ENCODE results near the gene SDF4.

Gene SDF4, protein sequence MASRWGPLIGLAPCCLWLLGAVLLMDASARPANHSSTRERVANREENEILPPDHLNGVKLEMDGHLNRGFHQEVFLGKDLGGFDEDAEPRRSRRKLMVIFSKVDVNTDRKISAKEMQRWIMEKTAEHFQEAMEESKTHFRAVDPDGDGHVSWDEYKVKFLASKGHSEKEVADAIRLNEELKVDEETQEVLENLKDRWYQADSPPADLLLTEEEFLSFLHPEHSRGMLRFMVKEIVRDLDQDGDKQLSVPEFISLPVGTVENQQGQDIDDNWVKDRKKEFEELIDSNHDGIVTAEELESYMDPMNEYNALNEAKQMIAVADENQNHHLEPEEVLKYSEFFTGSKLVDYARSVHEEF

DNA sequence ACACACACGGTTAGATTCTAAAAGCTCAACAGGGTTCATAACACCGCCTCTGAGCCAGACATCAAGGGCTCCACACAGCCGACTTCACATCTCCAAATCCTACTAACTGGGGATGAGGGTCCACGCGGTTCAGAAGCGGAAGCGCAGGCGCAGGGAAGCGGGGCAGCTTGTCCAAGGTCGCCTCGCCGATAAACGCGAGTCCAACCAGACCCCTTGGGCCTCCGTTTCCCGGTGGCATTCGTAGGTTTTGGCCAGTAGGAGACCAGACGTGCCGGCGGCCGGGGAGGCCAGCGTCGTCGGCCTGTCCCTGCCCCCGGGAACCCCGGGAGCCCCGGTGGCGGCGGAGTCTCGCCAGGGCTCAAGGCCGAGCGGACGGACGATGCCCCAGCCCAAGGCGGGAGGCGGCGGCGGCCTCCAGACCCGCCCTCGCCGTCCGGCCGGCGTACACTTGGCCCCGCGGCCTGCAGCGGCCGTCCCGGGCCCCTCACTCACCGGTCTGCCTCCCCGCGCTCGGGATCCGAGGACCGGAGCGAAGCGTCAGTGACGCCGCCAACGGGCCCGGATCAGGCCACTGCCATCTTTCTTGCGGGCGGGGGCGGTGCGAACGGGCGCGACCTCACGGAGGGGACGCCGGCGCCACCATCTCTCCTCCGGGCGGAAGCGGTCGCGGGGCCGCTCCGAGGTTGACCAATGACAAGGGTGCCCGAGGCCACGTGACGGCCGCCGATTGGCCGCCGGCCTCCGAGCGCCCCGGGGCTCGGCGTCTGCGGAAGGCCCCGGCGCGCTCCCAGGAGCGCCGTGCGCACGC lies at the start of gene SDF4:
Gene SDF4, minus strand, starts transcription at position 602 of the 808 bp plus-strand sequence. CDS start 3,229 bp downstream, outside the sequence.
- peak; percentile 96 for DNase-seq (ENCODE audit: low spot score)

DNA sequence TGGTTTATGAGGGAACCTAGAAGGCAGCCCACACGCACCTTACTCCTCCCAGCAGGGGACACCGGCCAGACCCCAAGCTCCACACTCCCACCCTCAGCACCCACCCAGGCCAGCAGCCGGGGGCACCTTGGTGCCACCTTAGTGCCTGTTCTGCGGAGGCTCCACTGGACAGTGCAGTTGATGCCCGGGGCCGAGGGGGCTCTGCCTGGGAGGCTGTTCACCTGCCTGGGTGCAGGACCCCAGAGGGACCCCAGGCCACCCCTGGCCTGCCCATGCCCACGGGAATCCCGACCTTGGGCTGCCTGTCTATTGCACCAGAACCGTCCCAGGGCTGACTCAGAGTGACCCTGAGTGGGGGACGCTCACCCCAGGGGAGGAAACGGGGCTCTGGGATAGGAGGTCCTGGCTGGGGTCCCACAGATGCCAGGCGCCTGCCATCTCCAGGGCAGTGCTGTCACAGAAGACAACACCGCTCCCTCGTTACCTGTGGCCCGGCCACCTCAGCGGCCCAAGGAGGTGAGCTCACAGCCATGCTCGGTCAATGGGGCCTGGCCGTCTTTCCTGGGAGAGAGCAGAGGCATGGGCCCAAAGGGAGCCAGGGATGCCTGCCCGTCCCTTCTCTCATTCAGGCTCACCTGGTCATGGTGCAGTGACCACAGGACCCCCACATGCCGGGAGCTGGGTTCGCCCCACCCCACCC lies 49.1 kb upstream of the SDF4 start:
- DNase-seq (ENCODE audit: low spot score): no peak

DNA sequence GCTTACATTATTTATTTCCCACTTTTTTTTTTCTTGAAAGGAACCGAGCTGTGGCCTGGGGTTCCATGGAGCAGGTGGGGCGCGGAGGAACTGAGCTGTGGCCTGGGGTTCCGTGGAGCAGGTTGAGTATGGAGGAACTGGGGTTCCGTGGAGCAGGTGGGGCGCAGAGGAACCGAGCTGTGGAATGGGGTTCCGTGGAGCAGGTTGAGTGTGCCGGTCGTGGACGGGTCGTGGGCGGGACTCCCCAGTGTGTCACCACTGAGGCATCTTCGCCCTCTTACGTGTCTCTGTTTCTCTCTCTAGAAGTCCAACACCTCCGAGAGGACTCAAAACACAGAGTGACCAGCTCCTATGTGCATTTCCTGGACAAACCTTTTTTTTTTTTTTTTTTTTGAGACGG lies 47.2 kb upstream of the SDF4 start:
- DNase-seq (ENCODE audit: low spot score): no peak

DNA sequence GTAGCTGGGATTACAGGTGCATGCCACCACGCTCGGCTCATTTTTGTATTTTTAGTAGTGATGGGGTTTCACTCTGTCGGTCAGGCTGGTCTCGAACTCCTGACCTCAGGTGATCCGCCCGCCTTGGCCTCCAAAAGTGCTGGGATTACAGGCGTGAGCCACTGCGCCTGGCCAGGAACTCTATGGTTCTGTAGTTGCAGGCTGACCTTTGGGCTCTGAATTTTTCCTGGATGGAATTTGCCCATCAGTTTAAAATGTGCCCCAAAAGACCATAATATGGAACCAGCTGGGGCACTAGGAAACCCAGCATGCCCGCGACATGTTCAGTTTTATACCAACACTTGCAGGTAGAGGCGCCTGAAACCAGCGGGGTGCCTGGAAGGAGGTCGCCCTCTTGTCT lies 46.8 kb upstream of the SDF4 start:
- no peak for DNase-seq (ENCODE audit: low spot score)

DNA sequence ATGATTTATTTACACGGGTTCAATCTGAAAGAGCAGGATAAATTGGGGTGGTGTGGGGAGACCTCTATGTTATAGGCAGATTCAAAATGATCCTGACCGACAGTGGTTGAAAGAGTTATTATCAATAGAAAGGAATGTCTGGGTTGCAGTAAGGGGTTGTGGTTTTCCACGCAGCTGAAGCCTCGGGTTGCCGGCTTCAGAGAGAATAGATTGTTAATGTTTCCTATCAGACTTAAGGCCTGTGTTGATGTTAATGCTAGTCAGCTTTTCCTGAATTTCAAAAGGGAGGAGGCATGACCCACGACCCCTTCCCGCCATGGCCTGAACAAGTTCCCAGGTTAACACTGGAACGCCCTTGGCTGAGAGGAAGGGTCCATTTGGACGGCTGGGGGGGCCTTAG lies 44.0 kb upstream of the SDF4 start:
- no peak for DNase-seq (ENCODE audit: low spot score)

DNA sequence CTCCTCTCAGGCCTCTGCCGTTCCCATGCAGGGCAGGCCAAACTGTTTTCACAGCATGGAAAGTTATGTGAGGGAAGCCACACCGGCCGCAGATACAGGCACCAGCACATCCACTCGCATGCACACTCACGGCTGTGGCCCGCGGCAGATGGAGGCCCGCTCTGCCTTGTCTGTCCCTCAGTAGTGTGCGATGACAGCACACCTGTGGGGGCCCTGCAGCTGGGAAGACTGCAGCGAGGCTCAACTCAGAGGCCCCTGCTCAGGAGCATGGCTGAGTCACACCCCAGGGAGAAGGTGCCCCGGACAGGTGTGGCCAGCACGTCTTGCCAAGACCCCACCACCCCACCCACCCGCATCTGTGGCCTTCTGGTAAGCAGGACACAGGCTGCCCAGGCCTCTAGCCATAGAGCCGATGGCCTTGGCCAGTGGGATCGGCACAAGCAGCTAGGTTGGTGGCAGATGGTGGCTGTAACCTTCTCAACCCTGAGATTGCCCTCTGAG lies 43.2 kb upstream of the SDF4 start:
- DNase-seq (ENCODE audit: low spot score): no peak

DNA sequence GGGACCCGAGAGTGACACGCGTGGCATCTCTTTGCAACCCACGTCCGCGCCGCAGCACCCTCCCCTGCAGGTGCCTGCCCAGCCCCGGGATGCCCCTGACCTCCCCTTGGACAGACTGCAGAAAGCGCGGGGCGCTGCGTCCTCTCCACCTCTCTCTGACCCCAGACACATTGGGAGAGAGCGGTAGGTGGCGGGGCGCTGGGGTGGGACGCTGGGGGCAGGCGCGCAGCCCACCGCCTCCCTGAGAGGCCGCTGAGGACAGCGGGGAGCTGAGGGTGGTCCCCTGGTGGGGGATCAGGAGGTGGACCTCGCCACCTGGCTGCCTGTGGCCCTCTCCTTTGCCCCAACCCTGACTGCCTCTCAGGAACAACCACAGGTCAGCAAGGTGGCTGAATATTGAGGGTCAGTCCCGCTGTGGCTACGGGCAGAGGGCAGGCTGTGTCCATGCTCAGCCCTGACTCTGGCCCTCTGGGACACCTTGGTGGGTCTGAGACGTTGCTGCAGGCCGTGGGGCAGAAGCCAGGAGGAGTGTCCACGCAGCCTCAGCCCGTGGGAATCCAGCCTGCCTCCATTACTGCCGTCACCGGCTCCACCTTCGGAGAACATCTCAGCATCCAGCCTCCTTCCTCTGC lies 42.6 kb upstream of the SDF4 start:
- DNase-seq (ENCODE audit: low spot score): no peak

DNA sequence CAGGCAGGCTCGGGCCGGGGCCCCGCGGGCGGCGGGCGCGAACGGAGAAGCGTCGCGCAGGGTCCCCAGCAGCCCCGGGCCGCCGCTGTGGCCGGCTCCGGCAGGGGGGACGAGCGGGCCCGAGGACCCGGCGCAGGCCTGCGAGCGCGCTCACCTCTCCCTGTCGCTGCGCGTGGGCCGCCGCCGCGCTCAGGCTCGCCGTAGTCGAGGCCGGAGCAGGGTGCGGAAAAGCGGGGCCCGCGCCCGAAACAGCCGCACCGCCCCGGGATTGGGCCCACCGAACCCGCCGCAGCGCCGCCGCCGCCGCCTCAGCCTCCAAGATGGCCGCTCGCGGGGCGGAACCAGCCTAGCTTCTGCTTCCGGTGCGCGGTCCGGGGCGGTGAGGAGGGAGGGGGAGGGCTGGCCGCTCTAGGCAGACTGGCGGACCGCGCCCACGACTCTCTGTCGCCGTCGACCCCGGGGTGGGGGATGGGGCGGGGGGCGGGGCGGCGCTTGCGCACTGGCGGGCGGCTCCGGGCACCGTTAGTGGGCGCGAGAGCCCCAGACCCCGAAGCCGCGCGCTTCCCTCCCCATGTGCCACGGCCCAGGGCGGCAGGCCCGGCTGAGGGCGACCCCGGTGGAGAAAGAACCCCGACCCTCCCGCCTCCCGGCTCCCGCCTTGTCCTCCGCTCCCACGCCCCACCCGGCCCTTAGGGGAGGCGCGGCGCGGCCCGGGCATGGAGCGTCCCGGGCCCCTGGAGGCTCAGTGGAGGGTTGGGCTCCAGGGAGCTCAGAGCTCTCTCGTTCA lies 41.9 kb upstream of the SDF4 start, which contains the start of gene UBE2J2:
Gene UBE2J2, minus strand, starts transcription at position 343 of the 787 bp plus-strand sequence. CDS start 5,862 bp downstream, outside the sequence.
- peak; percentile 92 for DNase-seq (ENCODE audit: low spot score)

DNA sequence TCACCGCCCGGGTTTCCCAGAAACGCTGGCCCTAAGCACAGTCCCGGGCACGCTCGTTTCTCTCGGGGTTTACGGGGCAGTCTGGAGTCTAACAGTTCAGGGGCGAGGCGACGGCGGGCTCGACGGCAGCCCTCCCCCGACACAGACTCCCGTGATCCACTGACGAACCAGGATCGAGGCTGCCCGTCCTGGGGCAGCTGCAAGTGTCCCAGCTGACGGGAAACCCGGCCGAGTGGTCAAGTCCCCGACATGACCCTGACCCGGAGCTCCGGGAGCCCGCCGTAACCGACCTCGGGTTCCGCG lies 41.4 kb upstream of the SDF4 start:
- DNase-seq (ENCODE audit: low spot score): no peak

DNA sequence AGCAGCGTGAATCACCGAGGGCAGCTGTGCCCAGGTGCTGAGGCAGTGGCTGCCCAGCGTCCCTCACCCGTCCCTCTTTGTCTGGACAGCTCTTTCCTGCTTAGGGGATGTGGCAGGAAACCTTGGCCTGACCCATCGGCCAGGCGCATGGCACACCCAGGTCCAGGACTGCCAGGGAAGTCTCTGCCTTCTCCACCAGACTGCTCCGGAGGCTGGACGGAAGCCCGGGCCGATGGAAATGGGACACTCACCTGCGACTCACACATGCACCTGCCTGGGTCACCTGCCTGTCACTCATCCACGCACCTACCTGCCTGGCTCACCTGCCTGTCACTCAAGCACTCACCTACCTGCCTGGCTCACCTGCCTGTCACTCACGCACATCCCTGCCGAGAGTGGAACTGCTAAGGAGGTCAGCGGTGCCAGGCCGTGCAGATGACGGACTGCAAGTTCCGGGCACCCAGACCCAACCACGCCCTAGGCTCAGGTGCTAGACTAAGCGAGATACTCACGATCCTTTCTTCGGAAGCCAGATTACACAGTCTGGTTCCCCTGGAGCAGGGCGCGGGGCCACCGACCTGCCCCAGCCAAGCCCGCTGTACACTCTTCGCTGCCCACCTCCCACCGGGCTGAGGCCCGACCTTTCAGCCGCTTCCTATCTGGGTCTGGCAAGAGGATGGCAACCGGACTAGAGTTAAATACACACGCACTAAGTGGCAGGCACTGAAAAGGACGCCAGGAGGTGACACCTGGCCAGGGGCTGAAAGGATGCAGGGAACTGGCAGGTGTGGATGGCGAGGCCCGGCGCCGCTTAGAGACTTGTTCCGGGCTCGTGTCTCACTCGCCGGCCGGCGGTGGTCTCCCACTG lies 40.8 kb upstream of the SDF4 start:
- no peak for DNase-seq (ENCODE audit: low spot score)

DNA sequence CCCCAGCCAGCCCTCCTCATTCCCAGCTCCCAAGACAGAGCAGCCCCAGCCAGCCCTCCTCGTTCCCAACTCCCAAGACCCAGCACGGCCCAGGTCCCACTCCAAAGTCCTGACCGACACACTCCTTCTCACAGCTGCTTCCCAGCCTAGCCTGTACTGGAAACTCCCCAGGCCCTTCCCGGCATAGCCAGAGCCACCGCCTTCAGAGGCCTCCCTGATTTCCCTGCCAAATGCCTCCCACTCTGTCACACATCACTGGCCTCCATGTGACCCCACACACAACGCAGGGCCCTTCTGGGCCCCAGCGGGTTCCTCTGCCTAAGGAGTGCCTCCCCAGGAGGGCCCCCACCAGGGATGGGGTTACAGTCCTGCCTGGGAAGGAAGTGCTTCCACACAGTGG lies 39.0 kb upstream of the SDF4 start:
- no peak for DNase-seq (ENCODE audit: low spot score)

DNA sequence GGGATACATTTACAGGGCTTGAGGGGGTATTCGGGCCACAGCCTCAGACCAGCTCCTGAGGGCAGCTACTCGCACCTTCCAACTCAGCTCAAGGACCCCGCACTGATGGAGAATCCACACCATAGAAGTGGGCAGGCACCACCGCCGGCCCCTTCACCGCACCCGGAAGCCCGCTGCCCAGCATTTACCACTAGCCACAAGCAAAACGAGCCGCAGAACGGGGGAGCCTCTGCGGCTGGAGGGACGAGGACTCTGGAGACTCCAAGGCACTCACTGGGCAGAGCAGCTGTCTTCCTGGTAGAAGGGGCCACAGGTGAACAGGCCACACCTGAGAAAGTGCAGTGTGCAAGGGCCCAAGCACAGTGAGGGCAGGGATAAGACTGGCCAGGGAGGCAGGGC lies 36.5 kb upstream of the SDF4 start:
- no peak for DNase-seq (ENCODE audit: low spot score)

DNA sequence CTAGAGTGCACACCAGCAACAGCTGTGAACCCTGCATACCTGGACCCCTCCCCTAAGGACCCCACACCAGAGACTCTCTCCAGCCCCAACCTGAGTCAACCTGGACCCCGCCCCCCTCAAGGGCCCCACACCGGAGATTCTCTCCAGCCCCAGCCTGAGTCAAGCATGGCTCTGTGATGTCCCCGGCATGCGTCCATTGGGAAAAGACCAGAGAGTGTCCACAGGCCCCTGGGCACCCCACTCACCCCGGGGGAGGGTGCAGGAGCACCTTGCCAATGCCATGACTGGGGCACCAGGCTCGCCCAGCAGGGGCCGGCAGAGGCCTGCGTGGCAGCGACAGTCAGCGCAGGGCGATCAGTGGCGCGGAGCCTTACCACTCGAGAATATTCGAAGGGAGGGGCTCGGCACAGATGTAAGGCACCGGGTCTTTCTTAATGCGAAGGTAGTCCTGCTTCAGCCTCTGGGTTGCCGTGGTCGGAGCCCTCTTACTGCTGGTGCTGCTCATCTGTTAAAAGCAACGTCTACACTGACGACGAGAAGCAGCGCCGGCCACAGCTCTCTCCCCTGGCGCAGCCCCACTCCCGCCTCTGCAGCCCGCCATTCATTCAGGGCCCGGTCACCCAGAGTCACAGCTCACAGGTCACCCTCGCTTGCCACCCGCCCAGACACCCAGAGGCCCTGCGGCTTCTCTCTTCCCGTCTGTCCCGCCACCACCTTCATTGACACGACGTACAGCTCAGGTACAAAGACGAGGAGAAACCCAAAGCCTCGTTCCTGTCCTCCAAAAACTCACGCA lies 35.9 kb upstream of the SDF4 start:
- no peak for DNase-seq (ENCODE audit: low spot score)

DNA sequence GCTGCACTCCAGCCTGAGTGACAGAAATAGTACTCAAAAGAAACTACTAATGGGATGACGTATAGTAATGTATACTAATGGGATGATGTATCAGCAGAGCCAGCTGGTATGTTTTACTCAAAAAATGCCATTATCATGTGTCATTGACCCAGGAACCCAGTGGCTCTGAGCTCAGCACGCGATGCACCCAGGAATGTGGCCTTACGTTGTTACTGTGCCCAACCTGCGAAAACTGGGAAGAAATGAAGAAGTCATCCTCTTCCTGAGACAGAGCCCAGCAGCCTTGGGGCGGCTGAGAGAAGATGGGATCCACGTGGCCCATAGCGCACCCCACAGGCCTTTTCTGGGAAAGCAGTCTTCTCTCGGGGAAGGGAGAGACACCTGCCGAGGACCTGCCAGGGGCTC lies 33.1 kb upstream of the SDF4 start:
- no peak for DNase-seq (ENCODE audit: low spot score)

DNA sequence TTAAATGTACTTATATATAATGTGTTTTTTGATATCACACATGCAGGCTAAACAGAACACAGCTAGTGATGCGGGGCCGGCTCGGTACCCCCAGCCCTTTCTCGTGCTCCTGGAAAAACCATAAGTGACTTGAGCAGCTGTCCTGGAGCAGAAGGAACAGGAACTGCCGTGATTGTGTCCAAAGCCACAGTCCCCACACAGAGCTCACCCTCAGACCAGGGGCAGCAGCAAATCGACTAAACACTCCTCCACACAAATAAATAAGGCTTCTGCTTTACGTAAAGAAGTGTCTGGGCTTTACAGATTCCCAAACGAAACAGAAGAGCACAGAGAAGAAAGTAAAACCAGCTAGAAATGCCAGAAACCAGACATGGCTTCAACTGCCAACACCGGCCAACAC lies 32.2 kb upstream of the SDF4 start:
- DNase-seq (ENCODE audit: low spot score): no peak

DNA sequence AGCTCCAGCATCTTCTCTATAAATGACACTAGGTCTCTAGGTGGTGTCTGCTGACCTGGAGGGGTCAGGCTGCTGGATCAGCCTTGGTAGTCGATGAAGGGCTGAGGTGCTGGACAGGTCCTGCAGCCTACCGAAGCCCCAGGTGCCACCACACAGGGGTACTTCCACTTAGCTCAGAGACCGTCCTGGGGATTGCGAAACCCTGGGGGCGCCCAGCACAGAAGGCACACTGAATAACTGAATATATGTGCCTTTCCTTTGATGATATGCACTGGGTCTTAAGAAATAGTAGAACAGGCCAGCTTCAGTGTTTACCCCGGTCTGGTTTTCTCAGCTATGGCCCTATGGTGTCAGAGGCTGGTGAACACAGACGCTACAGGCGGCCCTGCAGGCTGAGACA lies 31.0 kb upstream of the SDF4 start:
- no peak for DNase-seq (ENCODE audit: low spot score)

DNA sequence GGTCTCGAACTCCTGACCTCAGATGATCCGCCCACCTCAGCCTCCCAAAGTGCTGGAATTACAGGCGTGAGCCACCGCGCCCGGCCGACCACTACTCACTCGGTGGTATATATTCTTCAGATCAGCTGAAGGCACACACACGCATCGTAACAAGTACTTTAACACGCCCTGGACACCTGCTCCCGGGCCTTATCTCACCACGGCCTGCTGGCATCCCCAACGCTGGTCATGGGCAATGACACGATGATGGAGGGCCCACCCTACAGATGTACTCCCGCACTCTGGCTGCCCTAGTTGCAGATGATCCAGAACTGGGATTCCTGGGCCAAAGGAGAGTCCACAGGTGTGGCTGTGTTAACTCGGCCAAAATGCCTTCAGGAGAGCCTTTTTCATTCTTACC lies 30.3 kb upstream of the SDF4 start:
- DNase-seq (ENCODE audit: low spot score): no peak

DNA sequence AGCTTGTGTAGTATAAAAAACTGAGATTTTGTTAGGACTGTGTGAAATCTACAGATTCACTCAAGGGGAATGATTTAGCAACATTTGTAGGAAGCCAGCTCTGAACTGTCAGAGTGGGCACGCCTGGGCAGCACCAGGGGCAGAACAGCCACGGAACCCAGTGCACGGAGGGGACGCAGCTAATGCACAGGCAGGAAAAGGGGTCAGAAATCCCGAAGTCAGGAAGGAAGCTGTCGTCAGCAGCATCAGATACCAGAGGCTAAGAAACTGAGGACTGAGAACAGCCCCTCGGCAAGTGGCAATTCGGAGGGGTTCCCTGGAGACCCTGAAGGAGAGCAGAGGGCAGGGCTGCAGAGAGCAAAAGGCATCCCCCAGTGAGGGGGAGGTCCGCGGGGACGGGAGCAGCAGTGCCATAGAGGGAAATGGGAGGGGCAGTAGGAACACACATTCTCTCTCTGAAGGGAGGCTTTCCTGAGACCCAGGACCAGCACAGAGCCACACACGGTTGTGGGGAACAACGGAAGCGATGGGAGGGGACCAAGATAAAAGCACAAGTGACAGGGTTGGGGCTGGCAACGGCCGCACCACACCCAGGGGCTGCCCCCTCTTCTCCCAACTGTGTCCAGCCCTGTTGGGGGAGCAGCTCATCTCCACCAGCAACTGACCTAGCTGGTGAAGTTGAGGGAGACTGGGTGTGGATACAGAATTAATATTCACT lies 29.2 kb upstream of the SDF4 start:
- no peak for DNase-seq (ENCODE audit: low spot score)
